IMR-90 (cell line): ENCODE data around the gene EXOSC3.

Source experiments
- CEBPB ChIP-seq: IDR thresholded peaks from 2 replicates; pipeline ENCODE4 v1.6.1; 2012; ENCODE audit warnings: low read depth, low read length, improper control_type of control experiment
- CHD1 ChIP-seq: IDR thresholded peaks from 2 replicates; pipeline ENCODE4 v1.6.1; 2012; ENCODE audit warnings: low read depth, low read length, improper control_type of control experiment
- CTCF ChIP-seq: conservative IDR thresholded peaks from 2 replicates; pipeline ENCODE4 v1.5.1; 2012; ENCODE audit warnings: mild to moderate bottlenecking, low read depth, low read length, improper control_type of control experiment
- FOS ChIP-seq: fragments of 150-350 bp; IDR thresholded peaks from 2 replicates; pipeline ENCODE4 v1.6.1; 2016; ENCODE audit warnings: low read depth, low read length
- MAZ ChIP-seq: IDR thresholded peaks from 2 replicates; pipeline ENCODE4 v1.6.1; 2012; ENCODE audit warnings: low read depth, mild to moderate bottlenecking, low read length, improper control_type of control experiment, moderate library complexity, borderline replicate concordance
- MXI1 ChIP-seq: IDR thresholded peaks from 2 replicates; pipeline ENCODE4 v1.6.1; 2012; ENCODE audit warnings: low read depth, mild to moderate bottlenecking, low read length, moderate library complexity, borderline replicate concordance
- NFE2L2 ChIP-seq: fragments of 150-350 bp; IDR thresholded peaks from 2 replicates; pipeline ENCODE4 v1.6.1; 2016; ENCODE audit warnings: low read depth, mild to moderate bottlenecking, low read length
- POLR2A ChIP-seq: IDR thresholded peaks from 2 replicates; pipeline ENCODE4 v1.6.1; 2012; ENCODE audit warnings: mild to moderate bottlenecking, low read depth, low read length
- RAD21 ChIP-seq: IDR thresholded peaks from 2 replicates; pipeline ENCODE4 v1.6.1; 2012; ENCODE audit warnings: low read length, improper control_type of control experiment
- RCOR1 ChIP-seq: IDR thresholded peaks from 2 replicates; pipeline ENCODE4 v1.6.1; 2012; ENCODE audit warnings: mild to moderate bottlenecking, low read length, improper control_type of control experiment; ENCODE audit not compliant: insufficient replicate concordance
- RFX5 ChIP-seq: IDR thresholded peaks from 2 replicates; pipeline ENCODE4 v1.8.0; 2012; ENCODE audit warnings: low read depth, mild to moderate bottlenecking, low read length, moderate library complexity
- SMC3 ChIP-seq: fragments of 150-350 bp; IDR thresholded peaks from 2 replicates; pipeline ENCODE4 v1.6.1; 2016; ENCODE audit warnings: low read depth, mild to moderate bottlenecking, antibody characterized with exemption, low read length, moderate library complexity
- USF2 ChIP-seq: fragments of 150-350 bp; IDR thresholded peaks from 2 replicates; pipeline ENCODE4 v1.6.1; 2017; ENCODE audit warnings: mild to moderate bottlenecking, antibody characterized with exemption, low read length, low read depth
- TF ChIP-seq, protein P1 (sequence below): fragments of 150-350 bp; IDR thresholded peaks from 2 replicates; pipeline ENCODE4 v1.6.1; 2016; ENCODE audit warnings: low read depth, mild to moderate bottlenecking, low read length, moderate library complexity, borderline replicate concordance

DNA sequence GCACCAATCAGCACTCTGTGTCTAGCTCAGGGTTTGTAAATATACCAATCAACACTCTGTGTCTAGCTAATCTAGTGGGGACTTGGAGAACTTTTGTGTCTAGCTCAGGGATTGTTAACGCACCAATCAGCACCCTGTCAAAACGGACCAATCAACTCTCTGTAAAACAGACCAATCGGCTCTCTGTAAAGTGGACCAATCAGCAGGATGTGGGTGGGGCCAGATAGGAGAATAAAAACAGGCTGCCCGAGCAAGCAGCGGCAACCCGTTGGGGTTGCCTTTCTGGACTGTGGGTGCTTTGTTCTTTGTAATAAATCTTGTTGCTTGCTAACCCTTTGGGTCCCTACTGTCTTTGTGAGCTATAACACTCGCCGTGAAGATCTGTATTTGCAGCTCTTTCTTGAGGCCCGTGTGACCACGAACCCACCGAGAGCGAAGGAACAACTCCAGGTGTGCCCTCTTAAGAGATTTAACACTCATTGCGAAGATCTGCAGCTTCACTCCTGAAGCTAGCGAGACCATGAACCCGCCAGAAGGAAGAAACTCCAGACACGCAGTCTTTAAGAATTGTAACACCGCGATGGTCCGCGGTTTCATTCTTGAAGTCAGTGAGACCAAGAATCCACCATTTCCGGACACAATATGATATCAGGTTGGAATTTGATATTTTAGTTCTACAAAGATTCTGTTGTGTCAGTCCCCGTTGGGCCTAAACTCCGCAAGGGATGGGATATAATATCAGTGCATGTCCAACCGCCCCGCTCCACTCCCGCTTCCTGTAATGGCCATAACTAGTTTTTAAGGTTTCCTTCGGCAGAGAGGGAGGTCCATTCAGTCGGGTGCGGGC, 32.0 kb downstream of the EXOSC3 start:
- TF ChIP-seq POLR2A = no peak
- TF ChIP-seq CTCF = no peak
- no peak for TF ChIP-seq FOS
- TF ChIP-seq SMC3 = no peak
- no peak for TF ChIP-seq USF2
- TF ChIP-seq CEBPB = no peak
- no peak for TF ChIP-seq MXI1
- no peak for TF ChIP-seq MAZ
- no peak for TF ChIP-seq RCOR1
- TF ChIP-seq RFX5 = no peak
- no peak for TF ChIP-seq NFE2L2
- TF ChIP-seq RAD21 = no peak
- TF ChIP-seq, protein P1, sequence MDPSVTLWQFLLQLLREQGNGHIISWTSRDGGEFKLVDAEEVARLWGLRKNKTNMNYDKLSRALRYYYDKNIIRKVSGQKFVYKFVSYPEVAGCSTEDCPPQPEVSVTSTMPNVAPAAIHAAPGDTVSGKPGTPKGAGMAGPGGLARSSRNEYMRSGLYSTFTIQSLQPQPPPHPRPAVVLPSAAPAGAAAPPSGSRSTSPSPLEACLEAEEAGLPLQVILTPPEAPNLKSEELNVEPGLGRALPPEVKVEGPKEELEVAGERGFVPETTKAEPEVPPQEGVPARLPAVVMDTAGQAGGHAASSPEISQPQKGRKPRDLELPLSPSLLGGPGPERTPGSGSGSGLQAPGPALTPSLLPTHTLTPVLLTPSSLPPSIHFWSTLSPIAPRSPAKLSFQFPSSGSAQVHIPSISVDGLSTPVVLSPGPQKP = no peak
- TF ChIP-seq CHD1 = no peak
